KMS-11 (cell line): ENCODE measurements around the gene GAPT.
"Not testable (repeated sequence)": the region's sequence is repeated elsewhere in the genome, so short reads cannot be mapped to it uniquely, and the experiment has no call there.

Source experiments
- H2AFZ ChIP-seq: fragments of 200-600 bp; sonication (generic); 2 replicates; pipeline ENCODE4 v1.6.1; 2016; ENCODE audit warnings: antibody characterized with exemption, mixed run types, low read depth
- H3K27ac ChIP-seq: fragments of 200-600 bp; sonication (generic); 2 replicates; pipeline ENCODE4 v1.6.1; 2016; ENCODE audit warnings: mild to moderate bottlenecking, mixed run types
- H3K27me3 ChIP-seq: fragments of 200-600 bp; sonication (generic); 2 replicates; pipeline ENCODE4 v1.6.1; 2017; ENCODE audit warnings: mild to moderate bottlenecking, low read depth, mixed run types, moderate library complexity; ENCODE audit not compliant: insufficient read depth
- H3K36me3 ChIP-seq: fragments of 200-600 bp; sonication (generic); 2 replicates; pipeline ENCODE4 v1.6.1; 2017; ENCODE audit warnings: mild to moderate bottlenecking, mixed run types; ENCODE audit not compliant: insufficient read depth
- H3K4me1 ChIP-seq: fragments of 200-600 bp; sonication (generic); 2 replicates; pipeline ENCODE4 v1.6.1; 2016; ENCODE audit warnings: mild to moderate bottlenecking, low read depth, mixed run types; ENCODE audit not compliant: poor library complexity, severe bottlenecking
- H3K4me2 ChIP-seq: fragments of 200-600 bp; sonication (generic); 2 replicates; pipeline ENCODE4 v1.7.0; 2016; ENCODE audit warnings: mild to moderate bottlenecking, mixed run types
- H3K4me3 ChIP-seq: fragments of 200-600 bp; sonication (generic); IDR thresholded peaks from 2 replicates; pipeline ENCODE4 v1.6.1; 2017; ENCODE audit warnings: low read depth, low read length, mixed read lengths; ENCODE audit not compliant: insufficient read depth
- H3K79me2 ChIP-seq: fragments of 200-600 bp; sonication (generic); 2 replicates; pipeline ENCODE4 v1.6.1; 2016; ENCODE audit warnings: low read depth, mixed run types; ENCODE audit not compliant: insufficient read depth
- H3K9ac ChIP-seq: fragments of 200-600 bp; sonication (generic); 2 replicates; pipeline ENCODE4 v1.6.1; 2016; ENCODE audit warnings: mild to moderate bottlenecking, mixed run types
- H4K20me1 ChIP-seq: fragments of 200-600 bp; sonication (generic); 2 replicates; pipeline ENCODE4 v1.6.1; 2016; ENCODE audit warnings: mild to moderate bottlenecking, mixed run types; ENCODE audit not compliant: insufficient read depth
- TF ChIP-seq, protein P1 (sequence below): fragments of 200-600 bp; sonication (generic); conservative IDR thresholded peaks from 2 replicates; pipeline ENCODE4 v1.6.1; 2017; ENCODE audit warnings: low read depth, mild to moderate bottlenecking, antibody characterized with exemption, low read length, moderate library complexity, mixed read lengths

GAPT gene

DNA sequence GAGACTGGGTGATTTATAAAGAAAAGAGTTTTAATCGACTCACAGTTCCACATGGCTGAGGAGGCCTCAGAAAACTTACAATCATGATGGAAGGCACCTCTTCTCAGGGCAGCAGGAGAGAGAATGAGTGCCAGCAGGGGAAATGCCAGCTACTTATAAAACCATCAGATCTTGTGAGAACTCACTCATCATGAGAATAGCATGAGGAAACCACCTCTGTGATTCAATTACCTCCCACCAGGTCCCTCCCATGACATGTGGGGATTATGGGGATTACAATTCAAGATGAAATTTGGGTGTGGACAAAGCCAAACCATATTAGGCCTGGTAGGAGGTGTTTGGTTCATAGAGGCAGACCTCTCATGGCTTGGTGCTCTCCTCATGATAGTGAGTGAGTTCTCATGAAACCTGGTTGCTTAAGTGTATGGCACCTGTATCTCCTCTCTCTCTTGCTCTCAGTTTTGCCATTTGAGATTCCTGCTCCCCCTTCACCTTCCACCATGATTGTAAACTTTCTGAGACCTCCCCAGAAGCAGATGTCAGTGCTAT is 39.8 kb downstream of the GAPT start:
- Histone ChIP-seq H3K27ac (no peak overlapping the region), H3K4me3 (no peak overlapping the region), H3K27me3 (no peaks in the 10 kb centered on the region), H4K20me1 (no peaks in the 10 kb centered on the region), H3K9ac (no peak overlapping the region), H2AFZ (no peak overlapping the region), H3K4me2 (no peak overlapping the region), H3K4me1 (no peaks in the 10 kb centered on the region), H3K36me3 (no peaks in the 10 kb centered on the region), H3K79me2 (no peaks in the 10 kb centered on the region)
- TF ChIP-seq, protein P1, sequence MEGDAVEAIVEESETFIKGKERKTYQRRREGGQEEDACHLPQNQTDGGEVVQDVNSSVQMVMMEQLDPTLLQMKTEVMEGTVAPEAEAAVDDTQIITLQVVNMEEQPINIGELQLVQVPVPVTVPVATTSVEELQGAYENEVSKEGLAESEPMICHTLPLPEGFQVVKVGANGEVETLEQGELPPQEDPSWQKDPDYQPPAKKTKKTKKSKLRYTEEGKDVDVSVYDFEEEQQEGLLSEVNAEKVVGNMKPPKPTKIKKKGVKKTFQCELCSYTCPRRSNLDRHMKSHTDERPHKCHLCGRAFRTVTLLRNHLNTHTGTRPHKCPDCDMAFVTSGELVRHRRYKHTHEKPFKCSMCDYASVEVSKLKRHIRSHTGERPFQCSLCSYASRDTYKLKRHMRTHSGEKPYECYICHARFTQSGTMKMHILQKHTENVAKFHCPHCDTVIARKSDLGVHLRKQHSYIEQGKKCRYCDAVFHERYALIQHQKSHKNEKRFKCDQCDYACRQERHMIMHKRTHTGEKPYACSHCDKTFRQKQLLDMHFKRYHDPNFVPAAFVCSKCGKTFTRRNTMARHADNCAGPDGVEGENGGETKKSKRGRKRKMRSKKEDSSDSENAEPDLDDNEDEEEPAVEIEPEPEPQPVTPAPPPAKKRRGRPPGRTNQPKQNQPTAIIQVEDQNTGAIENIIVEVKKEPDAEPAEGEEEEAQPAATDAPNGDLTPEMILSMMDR: no peak

GRCh38 chr5:58541935-58542334 is 50.7 kb downstream of the GAPT start:
- not testable (repeated sequence) for H3K4me1 ChIP-seq, H3K4me3 ChIP-seq, H3K36me3 ChIP-seq, H3K27me3 ChIP-seq, H3K79me2 ChIP-seq, H3K4me2 ChIP-seq, H3K27ac ChIP-seq, H4K20me1 ChIP-seq, H3K9ac ChIP-seq, H2AFZ ChIP-seq

DNA sequence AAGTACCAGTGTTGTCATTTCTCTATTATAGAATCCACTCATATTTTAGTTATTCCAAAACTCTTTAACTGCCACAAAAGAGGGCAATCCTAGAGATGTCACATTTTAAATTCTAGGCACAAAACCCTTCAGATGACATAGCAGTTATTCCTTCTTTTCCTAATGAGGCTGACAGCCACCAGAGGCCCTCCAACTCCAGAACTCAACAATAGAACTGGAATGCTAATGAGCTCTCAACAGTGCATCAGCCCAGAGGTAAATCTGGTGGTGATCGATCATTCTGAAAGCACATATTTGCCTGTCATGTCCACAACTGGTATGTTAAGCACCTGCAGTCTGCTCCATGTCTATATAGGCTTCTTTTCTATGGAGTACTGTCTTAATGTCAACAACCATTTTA is 51.5 kb downstream of the GAPT start:
- no peaks in the 10 kb centered on the region for H4K20me1 ChIP-seq
- no peak overlapping the region for H3K27ac ChIP-seq
- H3K79me2 ChIP-seq: no peaks in the 10 kb centered on the region
- no peak overlapping the region for H3K9ac ChIP-seq
- H3K4me3 ChIP-seq: no peak overlapping the region
- H3K4me1 ChIP-seq: no peaks in the 10 kb centered on the region
- no peaks in the 10 kb centered on the region for H3K36me3 ChIP-seq
- no peak overlapping the region for H2AFZ ChIP-seq
- TF ChIP-seq, protein P1: no peak
- no peaks in the 10 kb centered on the region for H3K27me3 ChIP-seq
- no peak overlapping the region for H3K4me2 ChIP-seq

GRCh38 chr5:58543723-58544122 is 52.5 kb downstream of the GAPT start:
- H3K79me2 ChIP-seq: no peaks in the 10 kb centered on the region
- H3K4me2 ChIP-seq: no peak overlapping the region
- no peaks in the 10 kb centered on the region for H4K20me1 ChIP-seq
- TF ChIP-seq, protein P1: no peak
- no peaks in the 10 kb centered on the region for H3K4me1 ChIP-seq
- H3K27ac ChIP-seq: no peak overlapping the region
- no peak overlapping the region for H2AFZ ChIP-seq
- H3K4me3 ChIP-seq: no peak overlapping the region
- H3K36me3 ChIP-seq: no peaks in the 10 kb centered on the region
- no peak overlapping the region for H3K9ac ChIP-seq
- no peaks in the 10 kb centered on the region for H3K27me3 ChIP-seq

DNA sequence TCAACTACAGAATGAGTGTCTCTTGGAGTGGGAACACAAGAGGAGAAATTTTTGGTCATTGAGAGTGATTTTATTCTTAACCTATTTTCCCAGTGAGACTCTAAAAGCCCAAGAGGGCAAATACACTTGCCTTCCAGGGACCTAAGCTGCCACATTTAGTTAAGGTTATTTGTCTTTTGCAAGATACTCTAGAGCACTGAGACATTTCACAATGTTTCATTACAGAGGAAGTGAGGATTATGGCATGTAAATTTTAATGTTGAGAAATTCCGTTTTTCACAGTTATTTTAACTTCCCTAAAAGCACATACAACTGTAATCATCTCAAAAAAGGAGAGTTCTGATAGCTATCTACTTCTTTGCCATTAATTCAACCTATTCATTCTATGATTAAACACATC is 53.0 kb downstream of the GAPT start:
- Histone ChIP-seq H3K4me2 (no peak overlapping the region), H3K27me3 (no peaks in the 10 kb centered on the region), H4K20me1 (no peaks in the 10 kb centered on the region), H3K9ac (no peak overlapping the region), H3K4me1 (no peaks in the 10 kb centered on the region), H3K36me3 (no peaks in the 10 kb centered on the region), H3K4me3 (no peak overlapping the region), H3K79me2 (no peaks in the 10 kb centered on the region), H2AFZ (no peak overlapping the region), H3K27ac (no peak overlapping the region)
- TF ChIP-seq, protein P1: no peak
